Activated B cell treated with CpG ODN at 0.5 μM for 24 hours (primary cell): ENCODE results near the gene DGAT2. TPM values are rescaled to one million over a fixed set of nuclear protein-coding genes. Genes with fewer than 3 reads are reported as not detected.

Experiments
- ATAC-seq: fragments of 200-7000 bp; cut with Tn5 transposase; one replicate; pipeline ENCODE4 v1.10.0; 2021; ENCODE audit warnings: low read depth, mild to moderate bottlenecking, moderate library complexity
- CTCF ChIA-PET: fragments of 350-600 bp; sonication (Branson Sonifier 250); formaldehyde crosslinking; loops from one replicate; lab custom pipeline; 2021; ENCODE audit warnings: antibody characterized with exemption; lab: Charles Lee
- POLR2A ChIA-PET: fragments of 350-600 bp; sonication (Branson Sonifier 250); formaldehyde crosslinking; loops from one replicate; lab custom pipeline; 2021; ENCODE audit warnings: antibody characterized with exemption; lab: Charles Lee
- DNase-seq: peaks from one replicate; pipeline ENCODE4 v3.0.0; 2022
- H3K27ac Mint-ChIP-seq: one replicate; pipeline ENCODE4 v1.8.0; 2020; ENCODE audit warnings: mixed read lengths
- H3K27me3 Mint-ChIP-seq: one replicate; pipeline ENCODE4 v1.8.0; 2021; ENCODE audit warnings: mixed read lengths
- H3K36me3 Mint-ChIP-seq: one replicate; pipeline ENCODE4 v1.8.0; 2021; ENCODE audit warnings: low read depth, mixed read lengths
- H3K4me1 Mint-ChIP-seq: one replicate; pipeline ENCODE4 v1.8.0; 2021; ENCODE audit warnings: mixed read lengths
- H3K4me3 Mint-ChIP-seq: one replicate; pipeline ENCODE4 v1.8.0; 2020; ENCODE audit warnings: mild to moderate bottlenecking, mixed read lengths
- H3K9me3 Mint-ChIP-seq: one replicate; pipeline ENCODE4 v1.8.0; 2020; ENCODE audit warnings: mixed read lengths
- intact Hi-C: fragments of 100-400 bp; cut with micrococcal nuclease; formaldehyde crosslinking; loops from one replicate; pipeline ENCODE4 v1.15.1; 2024
- total RNA-seq: library from RNA; stranded (reverse); gene quantifications from 2 replicates; pipeline ENCODE4 v1.2.3, GENCODE V29; 2022
- TF ChIP-seq, protein P1 (sequence below): fragments of 200-600 bp; IDR thresholded peaks from one replicate; pipeline ENCODE4 v1.8.0; 2022; ENCODE audit warnings: antibody characterized with exemption, mild to moderate bottlenecking

DGAT2 gene
- total RNA-seq, 1 donor from 2014 or later, result 7.9 TPM

DNA sequence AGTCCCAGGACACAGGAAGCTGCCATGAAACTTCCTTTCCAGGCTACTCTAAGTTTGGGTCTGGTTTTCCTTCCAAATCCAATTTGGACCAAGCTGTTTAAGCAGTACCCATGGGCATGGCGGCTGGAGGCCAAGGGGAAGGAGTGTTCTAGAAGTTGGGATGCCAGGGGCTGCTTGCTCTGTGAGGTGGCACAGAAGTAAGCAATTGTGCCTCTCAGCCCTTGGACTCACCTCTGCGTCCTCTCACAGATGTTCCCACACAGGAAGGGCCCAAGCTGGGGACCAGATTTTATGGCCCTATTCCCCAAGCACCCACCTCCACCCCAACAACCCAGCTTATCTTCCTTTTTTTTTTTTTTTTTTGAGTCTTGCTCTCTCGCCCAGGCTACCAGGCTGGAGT lies 3.5 kb upstream of the DGAT2 start:
- no peak for ATAC-seq
- H3K27ac Mint-ChIP-seq, result no peak overlapping the region
- no peaks in the 10 kb centered on the region for H3K27me3 Mint-ChIP-seq
- no peaks in the 10 kb centered on the region for H3K36me3 Mint-ChIP-seq
- H3K4me3 Mint-ChIP-seq, result no peak overlapping the region
- TF ChIP-seq, protein P1, sequence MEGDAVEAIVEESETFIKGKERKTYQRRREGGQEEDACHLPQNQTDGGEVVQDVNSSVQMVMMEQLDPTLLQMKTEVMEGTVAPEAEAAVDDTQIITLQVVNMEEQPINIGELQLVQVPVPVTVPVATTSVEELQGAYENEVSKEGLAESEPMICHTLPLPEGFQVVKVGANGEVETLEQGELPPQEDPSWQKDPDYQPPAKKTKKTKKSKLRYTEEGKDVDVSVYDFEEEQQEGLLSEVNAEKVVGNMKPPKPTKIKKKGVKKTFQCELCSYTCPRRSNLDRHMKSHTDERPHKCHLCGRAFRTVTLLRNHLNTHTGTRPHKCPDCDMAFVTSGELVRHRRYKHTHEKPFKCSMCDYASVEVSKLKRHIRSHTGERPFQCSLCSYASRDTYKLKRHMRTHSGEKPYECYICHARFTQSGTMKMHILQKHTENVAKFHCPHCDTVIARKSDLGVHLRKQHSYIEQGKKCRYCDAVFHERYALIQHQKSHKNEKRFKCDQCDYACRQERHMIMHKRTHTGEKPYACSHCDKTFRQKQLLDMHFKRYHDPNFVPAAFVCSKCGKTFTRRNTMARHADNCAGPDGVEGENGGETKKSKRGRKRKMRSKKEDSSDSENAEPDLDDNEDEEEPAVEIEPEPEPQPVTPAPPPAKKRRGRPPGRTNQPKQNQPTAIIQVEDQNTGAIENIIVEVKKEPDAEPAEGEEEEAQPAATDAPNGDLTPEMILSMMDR, result no peak
- intact Hi-C loops, result no loop called here
- H3K9me3 Mint-ChIP-seq, result no peaks in the 10 kb centered on the region
- POLR2A ChIA-PET, result interaction anchor here (0.5 to 1.0 kb wide), 2 partner anchors 9 to 232 kb away, joined by 3 to 4 read pairs; no protein-coding TSS in a partner anchor
- peaks cover 24% of the 10 kb centered on the region for H3K4me1 Mint-ChIP-seq
- CTCF ChIA-PET, result no interaction called here
- no peak for DNase-seq

DNA sequence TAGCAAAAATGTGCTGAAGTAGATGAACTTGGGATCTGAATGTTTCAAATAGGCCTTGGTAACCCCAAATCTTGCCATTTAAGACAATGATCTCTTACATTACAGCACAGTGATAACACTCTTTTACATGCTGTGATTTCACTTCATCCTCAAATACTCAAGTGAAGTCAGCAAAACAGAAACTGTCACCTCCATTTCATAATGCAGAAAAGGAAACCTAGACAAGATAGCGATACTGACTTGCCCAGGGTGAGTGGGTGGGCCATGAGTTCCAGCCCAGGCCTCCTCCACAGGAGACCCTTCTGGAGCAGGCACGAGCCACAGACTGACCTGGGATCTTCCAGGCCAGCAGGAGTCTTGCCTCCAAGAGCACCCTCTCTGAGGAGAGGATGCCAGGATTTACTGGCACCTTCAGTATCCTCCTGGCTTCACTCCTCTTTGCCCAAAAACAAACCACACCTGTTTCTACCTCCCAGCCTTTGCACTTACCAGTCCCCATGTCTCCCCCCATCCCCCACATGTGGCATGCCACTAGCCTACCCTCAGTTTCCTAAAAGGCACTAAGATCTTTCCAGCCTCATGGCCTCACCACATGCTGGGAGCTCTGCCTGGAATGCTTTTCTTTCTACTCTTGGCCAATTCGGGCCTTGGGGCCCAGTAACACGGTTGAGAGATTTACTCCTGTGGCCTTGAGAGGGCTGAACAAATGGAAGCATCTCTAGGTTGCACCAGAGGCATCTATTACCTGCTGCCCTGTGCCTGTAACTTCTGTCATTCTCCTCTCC lies 1.9 kb upstream of the DGAT2 start:
- TF ChIP-seq, protein P1, result no peak
- ChIA-PET POLR2A (no interaction called here), CTCF (no interaction called here)
- no peaks in the 10 kb centered on the region for H3K27me3 Mint-ChIP-seq
- H3K4me1 Mint-ChIP-seq, result peaks cover 39% of the 10 kb centered on the region
- no peaks in the 10 kb centered on the region for H3K9me3 Mint-ChIP-seq
- no peaks in the 10 kb centered on the region for H3K36me3 Mint-ChIP-seq
- H3K4me3 Mint-ChIP-seq, result no peak overlapping the region
- ATAC-seq, result no peak
- intact Hi-C loops, result no loop called here
- peak overlapping the region; percentile 43 for H3K27ac Mint-ChIP-seq
- no peak for DNase-seq

DNA sequence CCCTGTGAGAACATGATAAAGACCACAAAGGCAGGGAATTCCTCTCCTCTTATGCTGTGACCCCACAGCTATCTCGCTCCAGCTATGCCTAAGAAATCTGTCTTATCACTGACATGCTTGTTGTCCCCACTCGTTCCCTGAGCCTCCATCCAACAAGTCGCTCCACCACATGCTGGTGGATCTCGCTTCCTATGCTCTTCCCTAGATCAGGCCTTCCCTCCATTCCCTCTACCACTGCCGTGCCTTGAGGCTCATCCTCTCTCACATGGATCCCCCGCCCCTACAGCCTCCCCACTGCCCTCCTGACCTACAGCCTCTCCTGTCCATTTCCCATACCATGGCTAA lies 1.4 kb upstream of the DGAT2 start:
- Mint-ChIP-seq H3K27me3 (no peaks in the 10 kb centered on the region), H3K4me1 (peaks cover 44% of the 10 kb centered on the region), H3K4me3 (no peak overlapping the region), H3K36me3 (no peaks in the 10 kb centered on the region), H3K9me3 (no peaks in the 10 kb centered on the region), H3K27ac (peak overlapping the region; percentile 43)
- TF ChIP-seq, protein P1, result no peak
- DNase-seq (no peak), ATAC-seq (no peak)
- ChIA-PET CTCF (no interaction called here), POLR2A (no interaction called here)
- intact Hi-C loops, result no loop called here

DNA sequence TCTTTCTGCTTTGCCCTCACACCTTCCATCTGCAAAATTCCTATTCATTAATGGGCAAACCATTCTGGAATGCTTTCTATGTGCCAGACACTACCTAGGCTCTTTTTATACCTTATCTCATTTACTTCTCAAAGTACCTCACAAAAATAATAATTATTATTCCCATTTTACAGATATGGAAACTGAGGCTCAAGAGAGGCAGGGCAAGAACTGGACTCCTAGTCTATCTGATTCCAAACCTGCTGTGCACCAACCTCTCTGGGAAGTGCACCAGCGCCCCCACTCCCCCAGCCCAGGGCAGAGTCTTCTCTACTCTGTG lies 826 bp upstream of the DGAT2 start:
- Mint-ChIP-seq H3K4me3 (peak overlapping the region; percentile 83), H3K36me3 (no peaks in the 10 kb centered on the region), H3K27me3 (no peaks in the 10 kb centered on the region), H3K9me3 (no peaks in the 10 kb centered on the region), H3K27ac (peak overlapping the region; percentile 87), H3K4me1 (peaks cover 50% of the 10 kb centered on the region)
- TF ChIP-seq, protein P1, result no peak
- ATAC-seq (no peak), DNase-seq (no peak)
- intact Hi-C loops, result loop anchor here (1.0 kb wide), 6 partner anchors 44 to 678 kb away; partner anchors contain the start of gene EMSY
- POLR2A ChIA-PET, result interaction anchor here (1.0 kb wide), 1 partner anchor 10 kb away, joined by 3 read pairs; no protein-coding TSS in a partner anchor
- CTCF ChIA-PET, result no interaction called here

DNA sequence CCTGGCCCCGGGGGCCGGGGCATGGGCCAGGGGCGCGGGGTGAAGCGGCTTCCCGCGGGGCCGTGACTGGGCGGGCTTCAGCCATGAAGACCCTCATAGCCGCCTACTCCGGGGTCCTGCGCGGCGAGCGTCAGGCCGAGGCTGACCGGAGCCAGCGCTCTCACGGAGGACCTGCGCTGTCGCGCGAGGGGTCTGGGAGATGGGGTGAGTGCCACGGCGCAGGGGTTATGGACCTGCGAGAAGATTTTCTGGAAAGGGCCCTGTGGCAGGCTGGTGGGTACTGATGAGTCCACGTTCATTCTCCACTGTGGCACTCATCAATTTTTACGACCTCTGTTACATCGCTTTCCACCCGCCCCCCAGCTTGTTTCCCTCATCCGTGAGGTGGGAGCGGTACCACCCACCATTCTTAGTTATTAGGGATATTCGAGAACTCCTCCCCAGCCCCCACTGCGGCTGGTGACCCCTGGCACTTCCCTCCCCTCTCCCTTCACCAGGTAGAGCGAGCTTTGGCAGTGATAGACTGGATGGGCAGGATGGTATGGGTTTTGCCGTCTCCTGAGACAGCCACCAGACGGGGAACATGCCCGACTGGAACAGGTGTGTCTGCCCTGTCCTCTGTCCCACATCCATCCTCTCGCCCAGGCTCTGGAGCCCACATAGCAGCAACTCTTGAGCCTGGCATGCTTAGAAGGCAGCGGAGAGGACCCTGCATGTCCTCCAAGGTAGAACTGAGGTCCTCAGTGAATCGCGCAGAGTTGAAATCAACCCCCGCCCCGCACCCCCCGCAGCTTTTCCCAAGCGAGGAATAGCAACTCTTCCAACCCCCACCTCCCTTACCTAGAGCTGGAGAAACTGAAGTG lies 562 bp downstream of the DGAT2 start:
- no peak for ATAC-seq
- H3K27ac Mint-ChIP-seq, result peak overlapping the region; percentile 69
- H3K36me3 Mint-ChIP-seq, result no peaks in the 10 kb centered on the region
- no peaks in the 10 kb centered on the region for H3K9me3 Mint-ChIP-seq
- peaks cover 64% of the 10 kb centered on the region for H3K4me1 Mint-ChIP-seq
- no peaks in the 10 kb centered on the region for H3K27me3 Mint-ChIP-seq
- ChIA-PET POLR2A (interaction anchor here (1.0 kb wide), 1 partner anchor 9 kb away, joined by 3 read pairs; no protein-coding TSS in a partner anchor), CTCF (no interaction called here)
- intact Hi-C loops, result loop anchor here (1.0 kb wide), 6 partner anchors 46 to 676 kb away; partner anchors contain the start of gene EMSY
- TF ChIP-seq, protein P1, result no peak
- DNase-seq, result no peak
- H3K4me3 Mint-ChIP-seq, result peak overlapping the region; percentile 83
